Measurements from ENCODE around the gene FAM149A. TPM values are rescaled to one million over a fixed set of nuclear protein-coding genes. Genes with fewer than 3 reads are reported as not detected.

Gene FAM149A
- total RNA-seq, 1 donor from 2014 or later: 38.2 TPM

GRCh38 chr4:186105647-186106321, 1.3 kb downstream of the FAM149A start:
- no peak for DNase-seq (ENCODE audit: low spot score)

- no peak for DNase-seq (ENCODE audit: low spot score)
These were observed 3.4 kb downstream of the FAM149A start for GRCh38 chr4:186107947-186108346.

- DNase-seq (ENCODE audit: low spot score): no peak
These were observed 3.9 kb downstream of the FAM149A start for GRCh38 chr4:186108391-186108790.

- no peak for DNase-seq (ENCODE audit: low spot score)
These were observed 4.7 kb downstream of the FAM149A start for GRCh38 chr4:186109245-186109644.

GRCh38 chr4:186116697-186117096, 12.2 kb downstream of the FAM149A start:
- no peak for DNase-seq (ENCODE audit: low spot score)

GRCh38 chr4:186118582-186118981, 14.1 kb downstream of the FAM149A start:
- DNase-seq (ENCODE audit: low spot score): no peak

GRCh38 chr4:186121057-186121456, 16.6 kb downstream of the FAM149A start:
- DNase-seq (ENCODE audit: low spot score): no peak

- no peak for DNase-seq (ENCODE audit: low spot score)
These were observed 24.3 kb downstream of the FAM149A start for GRCh38 chr4:186128842-186129241.

- no peak for DNase-seq (ENCODE audit: low spot score)
These were observed 27.4 kb downstream of the FAM149A start for GRCh38 chr4:186131935-186132334.

- DNase-seq (ENCODE audit: low spot score): no peak
These were observed 28.2 kb downstream of the FAM149A start for GRCh38 chr4:186132577-186133242.

GRCh38 chr4:186134257-186134656, 29.8 kb downstream of the FAM149A start:
- DNase-seq (ENCODE audit: low spot score): no peak

GRCh38 chr4:186134861-186135260, 30.4 kb downstream of the FAM149A start:
- DNase-seq (ENCODE audit: low spot score): no peak

- DNase-seq (ENCODE audit: low spot score): no peak
These were observed 32.8 kb downstream of the FAM149A start for GRCh38 chr4:186137196-186137794.

- peak; percentile 31 for DNase-seq (ENCODE audit: low spot score)
These were observed 39.9 kb downstream of the FAM149A start for GRCh38 chr4:186144198-186144945.

- peak; percentile 55 for DNase-seq (ENCODE audit: low spot score)
These were observed 40.6 kb downstream of the FAM149A start for GRCh38 chr4:186144946-186145569.

GRCh38 chr4:186146458-186146857, 42.0 kb downstream of the FAM149A start:
- no peak for DNase-seq (ENCODE audit: low spot score)

- no peak for DNase-seq (ENCODE audit: low spot score)
These were observed 44.0 kb downstream of the FAM149A start for GRCh38 chr4:186148336-186148975.

- peak; percentile 82 for DNase-seq (ENCODE audit: low spot score)
These were observed 45.4 kb downstream of the FAM149A start for GRCh38 chr4:186149872-186150271.

GRCh38 chr4:186150926-186151325, 46.4 kb downstream of the FAM149A start:
- no peak for DNase-seq (ENCODE audit: low spot score)

- no peak for DNase-seq (ENCODE audit: low spot score)
These were observed 47.0 kb downstream of the FAM149A start for GRCh38 chr4:186151499-186151898.
